H1 (cell line): Measurements from ENCODE around the gene IFT122. TPM values are rescaled to one million over a fixed set of nuclear protein-coding genes. Genes with fewer than 3 reads are reported as not detected.

Experiments
- BACH1 ChIP-seq: IDR thresholded peaks from 2 replicates; pipeline ENCODE4 v1.6.1; 2012; ENCODE audit warnings: low read length, improper control_type of control experiment
- CEBPB ChIP-seq: IDR thresholded peaks from 2 replicates; pipeline ENCODE4 v1.6.1; 2012; ENCODE audit warnings: low read depth, low read length
- POLR2A ChIP-seq, 2 experiments: IDR thresholded peaks; 1 replicate in 1 of 2; 2 replicates in 1 of 2; pipeline ENCODE4 v1.6.1; 2011; ENCODE audit warnings: low read depth in 2 of 2, low read length in 2 of 2, mild to moderate bottlenecking in 2 of 2; ENCODE audit errors: control extremely low read depth in 1 of 2
- POLR2AphosphoS5 ChIP-seq: IDR thresholded peaks from 2 replicates; pipeline ENCODE4 v1.6.1; 2011; ENCODE audit warnings: low read depth, low read length
- SAP30 ChIP-seq: fragments of 300-600 bp; sonication (generic); IDR thresholded peaks from 2 replicates; pipeline ENCODE4 v1.7.1; 2012; ENCODE audit warnings: low read length, moderate library complexity, mild to moderate bottlenecking, inconsistent platforms; ENCODE audit not compliant: insufficient read depth, insufficient replicate concordance
- polyA plus RNA-seq, 7 experiments: library from polyadenylated mRNA; depleted of rRNA in 3 of 7; stranded (reverse) in 5 of 7; unstranded in 2 of 7; fragments of >200 nt in 5 of 7; fragments of 200-250 nt in 2 of 7; gene quantifications; 1 replicate in 5 of 7; 2 replicates in 1 of 7; 4 replicates in 1 of 7; pipeline versions ENCODE4 v1.2.1 to v1.2.3, GENCODE V29; 2011 to 2013; ENCODE audit warnings: missing spikeins in 2 of 7, mixed read lengths in 2 of 7
- total RNA-seq: library from RNA; stranded (reverse); fragmentation: NEBNext Ultra II Directional; extraction: Animal tissue kit (Norgen Biotek cat#: 25700); gene quantifications from 2 replicates; pipeline ENCODE4 v1.2.1, GENCODE V29; 2021
- TF ChIP-seq, protein P1 (sequence below): IDR thresholded peaks from 2 replicates; pipeline ENCODE4 v1.6.1; 2011; ENCODE audit warnings: low read depth, mild to moderate bottlenecking, low read length; ENCODE audit not compliant: insufficient read depth

Gene IFT122
- total and polyA plus RNA-seq, 2 of the 8 experiments (the other 6 are each of a cell fraction or from before 2014, with no cell fraction given) = 23.7 to 25.1 TPM

DNA sequence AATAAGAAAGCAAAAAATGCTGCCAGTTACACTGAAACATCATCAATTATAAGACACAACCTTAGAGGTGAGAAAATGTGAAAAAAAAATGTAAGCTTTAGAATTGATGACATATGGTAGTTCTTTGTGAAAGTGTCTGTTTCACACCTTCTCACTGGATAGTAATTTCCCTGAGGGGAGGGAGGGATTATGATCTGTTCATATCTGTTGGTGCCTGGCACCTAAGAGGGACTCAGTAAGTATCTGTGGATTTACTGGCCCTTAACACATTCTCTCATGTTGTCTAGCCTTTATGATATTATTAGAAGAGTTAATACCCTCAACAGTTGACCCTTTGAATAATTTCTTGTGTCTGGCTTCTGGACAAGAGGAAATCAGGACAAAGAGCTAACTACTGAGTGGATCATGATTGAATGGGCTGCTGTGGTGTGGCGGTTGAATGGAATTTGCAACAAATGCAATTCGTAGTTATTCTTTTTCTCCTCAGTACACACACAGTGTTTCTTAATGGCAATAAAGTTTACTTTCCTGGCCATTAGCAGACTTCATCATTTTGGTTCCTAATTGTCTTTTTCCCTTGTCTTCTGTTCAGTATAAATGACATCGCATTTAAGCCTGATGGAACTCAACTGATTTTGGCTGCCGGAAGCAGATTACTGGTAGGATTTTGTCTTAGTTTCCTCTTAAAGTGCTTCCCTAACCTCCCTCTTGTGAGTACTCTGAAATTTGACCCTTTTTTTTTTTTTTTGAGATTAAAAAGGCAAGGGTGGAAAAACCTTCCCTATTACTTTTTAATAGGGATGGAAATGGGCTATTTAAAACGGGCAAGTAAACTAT, 9.5 kb downstream of the IFT122 start (continued):
- TF ChIP-seq POLR2AphosphoS5 = no peak
- TF ChIP-seq POLR2A (IDR thresholded peaks at IDR 0.05; ENCODE audit: control extremely low read depth in 1 of 2, low read depth in 2 of 2, low read length in 2 of 2) = no peak
- no peak for TF ChIP-seq BACH1
- no peak for TF ChIP-seq SAP30
- TF ChIP-seq, protein P1, sequence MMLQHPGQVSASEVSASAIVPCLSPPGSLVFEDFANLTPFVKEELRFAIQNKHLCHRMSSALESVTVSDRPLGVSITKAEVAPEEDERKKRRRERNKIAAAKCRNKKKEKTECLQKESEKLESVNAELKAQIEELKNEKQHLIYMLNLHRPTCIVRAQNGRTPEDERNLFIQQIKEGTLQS = no peak
- no peak for TF ChIP-seq CEBPB
